Astrocyte (in vitro differentiated cells and primary cell): ENCODE data around the gene TMEM31. TPM values are rescaled to one million over a fixed set of nuclear protein-coding genes. Genes with fewer than 3 reads are reported as not detected.

Experiments used
- DNase-seq: peaks from one replicate; pipeline ENCODE4 v3.0.0-alpha.2; 2010; ENCODE audit warnings: low read depth
- FAIRE-seq: peaks from 2 replicates; lab custom pipeline; 2011; peaks lifted over from hg19 to GRCh38; lab: Jason Lieb, UNC
- H2AFZ ChIP-seq: 2 replicates; pipeline ENCODE4 v1.6.0; 2012; ENCODE audit warnings: low read depth, low read length, inconsistent platforms
- H3K27ac ChIP-seq: 2 replicates; pipeline ENCODE4 v1.5.1; 2011; ENCODE audit warnings: low read depth, low read length, inconsistent platforms
- H3K27me3 ChIP-seq: 2 replicates; pipeline ENCODE4 v1.6.0; 2011; ENCODE audit warnings: low read length, inconsistent platforms; ENCODE audit not compliant: insufficient read depth
- H3K36me3 ChIP-seq: 2 replicates; pipeline ENCODE4 v1.5.1; 2011; ENCODE audit warnings: low read length, inconsistent platforms; ENCODE audit not compliant: insufficient read depth
- H3K4me1 ChIP-seq: 2 replicates; pipeline ENCODE4 v1.5.1; 2011; ENCODE audit warnings: low read length, inconsistent platforms; ENCODE audit not compliant: insufficient read depth
- H3K4me2 ChIP-seq: 2 replicates; pipeline ENCODE4 v1.6.0; 2012; ENCODE audit warnings: low read length, inconsistent platforms
- H3K4me3 ChIP-seq: 2 replicates; pipeline ENCODE4 v1.5.1; 2011; ENCODE audit warnings: low read depth, mild to moderate bottlenecking, low read length, inconsistent platforms; ENCODE audit not compliant: insufficient read depth
- H3K79me2 ChIP-seq: 2 replicates; pipeline ENCODE4 v1.6.0; 2012; ENCODE audit warnings: mild to moderate bottlenecking, low read length, inconsistent platforms; ENCODE audit not compliant: insufficient read depth
- H3K9ac ChIP-seq: 2 replicates; pipeline ENCODE4 v1.6.0; 2012; ENCODE audit warnings: mild to moderate bottlenecking, low read length, inconsistent platforms
- H3K9me3 ChIP-seq: 2 replicates; pipeline ENCODE4 v1.5.1; 2012; ENCODE audit warnings: low read depth, mild to moderate bottlenecking, low read length, inconsistent platforms; ENCODE audit not compliant: insufficient read depth
- H4K20me1 ChIP-seq: 2 replicates; pipeline ENCODE4 v1.6.0; 2012; ENCODE audit warnings: low read length, inconsistent platforms; ENCODE audit not compliant: insufficient read depth
- H3K27ac Mint-ChIP-seq: one replicate; pipeline ENCODE4 v1.8.0; 2021; ENCODE audit warnings: mild to moderate bottlenecking, mixed read lengths; ENCODE audit not compliant: unreplicated experiment
- H3K27me3 Mint-ChIP-seq: one replicate; pipeline ENCODE4 v1.8.0; 2021; ENCODE audit warnings: low read depth, mixed read lengths; ENCODE audit not compliant: unreplicated experiment
- H3K36me3 Mint-ChIP-seq: one replicate; pipeline ENCODE4 v1.8.0; 2021; ENCODE audit warnings: low read depth, mixed read lengths; ENCODE audit not compliant: unreplicated experiment
- H3K4me1 Mint-ChIP-seq: one replicate; pipeline ENCODE4 v1.8.0; 2021; ENCODE audit warnings: low read depth, mixed read lengths; ENCODE audit not compliant: unreplicated experiment
- H3K4me3 Mint-ChIP-seq: one replicate; pipeline ENCODE4 v1.8.0; 2021; ENCODE audit warnings: mild to moderate bottlenecking, moderate library complexity, mixed read lengths; ENCODE audit not compliant: unreplicated experiment
- H3K9me3 Mint-ChIP-seq: one replicate; pipeline ENCODE4 v1.8.0; 2021; ENCODE audit warnings: mild to moderate bottlenecking, mixed read lengths; ENCODE audit not compliant: unreplicated experiment
- CTCF ChIP-seq: IDR thresholded peaks from 2 replicates; pipeline ENCODE4 v1.5.1; 2011; ENCODE audit warnings: low read depth, mild to moderate bottlenecking, inconsistent platforms, low read length, moderate library complexity; ENCODE audit not compliant: insufficient read depth
- EZH2 ChIP-seq: IDR thresholded peaks from 2 replicates; pipeline ENCODE4 v1.6.1; 2012; ENCODE audit warnings: mild to moderate bottlenecking, low read length, inconsistent platforms; ENCODE audit not compliant: insufficient read depth
- total RNA-seq: library from RNA; stranded (reverse); gene quantifications from 2 replicates; pipeline ENCODE4 v1.2.1, GENCODE V29; 2021

Gene TMEM31
- total RNA-seq, 1 donor from 2014 or later, result 0.43 TPM

- no peak overlapping the region for H3K27ac Mint-ChIP-seq
- DNase-seq, result no peak
- no peaks in the 10 kb centered on the region for H4K20me1 ChIP-seq
- H2AFZ ChIP-seq, result no peak overlapping the region
- no peak overlapping the region for H3K27ac ChIP-seq
- H3K79me2 ChIP-seq, result no peaks in the 10 kb centered on the region
- TF ChIP-seq CTCF, result no peak
- TF ChIP-seq EZH2, result no peak
- H3K9ac ChIP-seq, result no peak overlapping the region
- no peak overlapping the region for H3K4me3 ChIP-seq
- no peaks in the 10 kb centered on the region for H3K36me3 ChIP-seq
- H3K9me3 Mint-ChIP-seq, result no peaks in the 10 kb centered on the region
- no peaks in the 10 kb centered on the region for H3K36me3 Mint-ChIP-seq
- peaks cover 16% of the 10 kb centered on the region for H3K4me1 Mint-ChIP-seq
- no peaks in the 10 kb centered on the region for H3K27me3 Mint-ChIP-seq
- H3K9me3 ChIP-seq, result no peaks in the 10 kb centered on the region
- H3K27me3 ChIP-seq, result no peaks in the 10 kb centered on the region
- peaks cover 33% of the 10 kb centered on the region for H3K4me1 ChIP-seq
- peak; percentile 52 for FAIRE-seq
- no peak overlapping the region for H3K4me3 Mint-ChIP-seq
- no peak overlapping the region for H3K4me2 ChIP-seq
These were observed 23.5 kb downstream of the TMEM31 start for GRCh38 chrX:103734125-103734760.

GRCh38 chrX:103737696-103738095, 27.0 kb downstream of the TMEM31 start:
- Mint-ChIP-seq H3K27me3 (no peaks in the 10 kb centered on the region), H3K36me3 (no peaks in the 10 kb centered on the region), H3K4me1 (peaks cover 4% of the 10 kb centered on the region), H3K27ac (no peak overlapping the region), H3K9me3 (no peaks in the 10 kb centered on the region), H3K4me3 (no peak overlapping the region)
- Histone ChIP-seq H3K4me3 (no peak overlapping the region), H3K79me2 (no peaks in the 10 kb centered on the region), H3K27me3 (no peaks in the 10 kb centered on the region), H3K9me3 (no peaks in the 10 kb centered on the region), H2AFZ (no peak overlapping the region), H3K36me3 (no peaks in the 10 kb centered on the region), H3K4me1 (no peaks in the 10 kb centered on the region), H3K4me2 (no peak overlapping the region), H4K20me1 (no peaks in the 10 kb centered on the region), H3K27ac (no peak overlapping the region), H3K9ac (no peak overlapping the region)
- no peak for FAIRE-seq
- DNase-seq, result no peak
- TF ChIP-seq CTCF, result no peak
- TF ChIP-seq EZH2, result no peak

GRCh38 chrX:103739421-103739820, 28.7 kb downstream of the TMEM31 start:
- Histone ChIP-seq H3K4me1 (no peaks in the 10 kb centered on the region), H3K79me2 (no peaks in the 10 kb centered on the region), H3K4me3 (no peak overlapping the region), H3K4me2 (no peak overlapping the region), H3K9ac (no peak overlapping the region), H3K36me3 (no peaks in the 10 kb centered on the region), H3K27ac (no peak overlapping the region), H3K27me3 (no peaks in the 10 kb centered on the region), H2AFZ (no peak overlapping the region), H3K9me3 (no peaks in the 10 kb centered on the region), H4K20me1 (no peaks in the 10 kb centered on the region)
- no peak for TF ChIP-seq EZH2
- no peak for TF ChIP-seq CTCF
- Mint-ChIP-seq H3K27ac (no peak overlapping the region), H3K4me3 (no peak overlapping the region), H3K9me3 (no peaks in the 10 kb centered on the region), H3K4me1 (peaks cover 2% of the 10 kb centered on the region), H3K27me3 (no peaks in the 10 kb centered on the region), H3K36me3 (no peaks in the 10 kb centered on the region)
- DNase-seq (no peak), FAIRE-seq (no peak)
